NOMO-1 (cell line): ENCODE data around the gene KLHL29.

ENCODE experiments used
- DNase-seq, 2 experiments: peaks; one replicate each; lab custom pipeline; 2025; ENCODE audit not compliant: unreplicated experiment in 2 of 2; lab: John Stamatoyannopoulos, UW

The KLHL29 gene

DNA sequence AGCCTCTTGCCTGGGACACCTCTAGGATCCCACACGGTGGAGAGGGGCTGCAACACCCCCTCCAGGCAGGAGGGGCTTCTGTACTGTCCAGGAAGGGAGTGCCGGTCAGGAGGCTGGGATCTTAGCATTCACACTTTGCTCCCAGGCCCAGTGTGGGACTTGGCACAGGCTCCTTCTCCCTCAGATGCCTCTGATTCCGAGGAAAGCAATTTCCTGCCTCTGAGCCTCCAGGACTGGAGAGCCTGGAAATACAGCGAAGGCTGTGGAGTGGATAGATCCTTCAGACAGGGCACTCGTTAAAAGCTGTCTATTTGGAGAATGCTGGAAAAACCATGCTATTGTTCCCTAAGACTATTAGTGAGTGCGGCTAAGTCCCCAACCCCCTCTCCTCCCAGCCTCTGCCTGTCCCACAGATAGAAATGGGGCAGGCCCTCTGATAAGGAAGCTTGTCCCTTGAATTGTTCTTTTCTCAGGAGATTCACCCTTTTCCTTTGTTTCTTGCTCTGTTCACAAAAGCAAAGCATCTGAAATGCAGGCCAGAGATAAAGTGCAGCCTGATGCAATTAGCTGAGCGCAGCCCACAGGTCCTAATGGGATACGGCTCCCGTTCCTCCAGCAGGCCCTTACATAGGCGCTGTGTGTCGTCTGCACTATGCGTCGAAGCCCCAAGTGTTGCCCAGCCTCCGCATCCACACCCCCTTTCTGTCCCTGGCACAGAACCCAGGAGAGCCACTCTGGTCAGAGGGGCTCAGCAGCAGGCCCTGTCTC, 252.2 kb downstream of the KLHL29 start:
- no peak for DNase-seq

DNA sequence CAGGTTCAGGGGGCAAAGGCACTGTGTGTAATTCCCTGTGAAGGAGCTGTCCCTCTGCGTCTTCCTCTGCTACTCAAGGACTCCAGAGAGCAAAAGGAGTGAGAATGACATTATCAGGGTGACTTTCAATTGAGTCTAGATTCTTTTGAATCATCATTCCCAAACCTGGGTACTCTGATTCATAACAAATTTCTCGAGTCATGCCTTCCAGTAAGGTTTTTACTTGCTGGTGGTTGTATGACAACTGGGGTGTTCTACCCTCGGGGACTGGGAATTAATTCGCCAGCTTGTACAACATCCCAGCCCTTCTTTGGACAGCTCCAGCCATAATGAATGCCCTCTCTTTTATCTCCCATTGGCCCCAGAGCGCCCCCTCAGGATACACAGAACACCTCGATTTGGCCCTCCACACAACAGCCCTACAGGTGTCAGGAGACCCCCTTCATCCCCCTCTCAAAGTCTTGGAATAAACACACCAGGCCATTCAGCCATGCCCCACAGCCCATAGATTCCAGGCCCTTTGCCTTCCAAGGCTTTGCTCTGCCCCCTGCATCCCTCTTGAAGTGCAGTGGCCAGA, 254.5 kb downstream of the KLHL29 start:
- DNase-seq: no peak

DNA sequence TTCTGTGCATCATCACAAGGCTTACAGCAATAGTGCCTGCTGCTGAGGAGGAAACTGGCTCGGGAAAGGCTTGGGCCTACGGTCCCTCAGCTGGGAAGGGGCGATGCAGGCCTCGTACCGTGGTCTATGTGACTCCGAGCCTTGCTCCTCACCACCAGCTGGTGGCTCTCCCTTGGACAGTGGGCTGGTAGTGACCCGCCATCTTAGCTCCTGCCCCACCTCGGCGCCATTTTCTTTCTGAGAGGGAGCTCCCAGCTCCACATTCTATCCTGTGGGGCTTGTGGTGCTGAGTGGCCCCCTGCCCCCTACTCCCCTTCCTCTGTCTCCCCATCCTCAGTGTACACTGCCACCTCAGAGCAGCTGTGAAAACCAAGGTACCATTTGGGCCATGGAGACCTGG, 255.7 kb downstream of the KLHL29 start:
- no peak for DNase-seq

DNA sequence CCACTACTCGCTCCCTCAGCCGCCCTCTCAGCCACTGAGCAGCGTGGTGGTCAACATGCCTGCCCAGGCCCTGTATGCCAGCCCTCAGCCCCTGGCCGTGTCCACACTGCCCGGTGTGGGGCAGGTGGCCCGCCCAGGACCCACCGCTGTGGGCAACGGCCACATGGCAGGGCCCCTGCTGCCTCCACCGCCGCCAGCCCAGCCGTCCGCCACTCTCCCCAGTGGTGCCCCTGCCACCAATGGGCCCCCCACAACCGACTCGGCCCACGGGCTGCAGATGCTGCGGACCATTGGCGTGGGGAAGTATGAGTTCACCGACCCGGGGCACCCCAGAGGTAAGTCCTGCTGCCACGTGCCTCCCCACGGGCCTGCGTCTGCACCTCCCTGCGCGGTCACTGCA, 257.5 kb downstream of the KLHL29 start:
- no peak for DNase-seq

DNA sequence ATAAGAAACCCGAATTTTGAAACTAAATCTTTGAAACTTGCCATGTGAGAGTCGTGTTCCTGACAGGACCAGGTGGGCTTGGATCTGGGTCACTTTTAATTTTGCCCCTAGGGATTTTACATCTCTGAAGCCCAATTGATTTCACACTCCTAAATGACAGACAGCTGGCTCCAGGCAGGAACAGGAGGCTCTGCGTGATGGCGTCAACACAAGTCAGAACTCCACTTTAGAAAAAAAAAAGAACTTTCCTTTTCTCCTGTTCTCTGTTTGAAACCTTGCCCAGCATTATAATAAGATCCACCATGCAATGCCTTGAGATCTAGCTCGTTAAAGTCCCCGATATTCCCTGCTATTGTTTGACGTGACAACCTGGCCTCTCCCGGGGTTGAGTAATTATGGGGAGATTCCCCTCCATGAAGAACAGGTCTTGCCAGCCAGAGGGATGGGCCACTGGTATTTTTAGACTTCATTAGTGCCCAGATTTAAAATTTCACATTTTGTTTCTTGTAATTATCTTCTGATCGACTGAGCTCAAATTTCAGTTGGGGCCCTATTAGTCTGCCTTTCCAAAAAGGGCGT, 260.3 kb downstream of the KLHL29 start:
- no peak for DNase-seq

DNA sequence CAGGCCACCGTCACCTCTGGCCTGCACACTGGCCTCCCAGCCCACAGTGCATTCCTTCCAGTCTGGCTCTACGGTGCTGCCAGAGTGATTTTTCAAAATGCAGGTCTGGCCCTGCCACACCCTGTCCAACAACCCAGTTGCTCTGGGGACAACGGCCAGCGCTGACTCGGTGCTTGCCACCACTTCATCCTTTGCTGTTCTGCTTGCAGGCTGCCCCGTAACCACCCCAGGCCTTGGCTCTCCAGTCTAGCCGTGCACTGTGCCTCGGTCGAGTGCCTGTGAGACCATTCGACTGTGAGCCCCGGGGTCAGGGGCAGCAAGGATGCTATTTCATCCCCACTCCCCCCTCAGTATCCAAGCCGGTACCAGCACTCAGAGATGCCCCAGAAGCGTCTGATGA, 262.6 kb downstream of the KLHL29 start:
- no peak for DNase-seq

DNA sequence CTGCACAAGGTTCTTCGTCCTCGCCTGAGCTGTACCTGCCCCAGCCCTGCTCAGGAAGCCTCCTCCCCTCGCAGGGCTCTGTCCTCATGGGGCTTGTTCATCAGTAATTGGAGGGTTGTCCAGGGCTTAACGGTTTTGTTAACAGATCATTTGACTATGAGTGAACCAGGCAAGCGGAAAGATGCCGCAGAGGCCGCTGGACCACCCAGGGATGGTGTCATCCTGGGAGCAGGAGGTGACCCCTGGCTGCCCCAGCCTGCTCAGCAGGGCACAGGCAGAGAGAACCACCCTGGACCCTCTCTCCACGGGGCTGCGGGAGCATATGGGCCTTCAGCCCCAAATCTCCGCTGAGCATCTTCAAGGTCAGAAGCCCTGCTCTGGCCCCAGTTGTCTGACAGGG, 264.3 kb downstream of the KLHL29 start:
- no peak for DNase-seq

DNA sequence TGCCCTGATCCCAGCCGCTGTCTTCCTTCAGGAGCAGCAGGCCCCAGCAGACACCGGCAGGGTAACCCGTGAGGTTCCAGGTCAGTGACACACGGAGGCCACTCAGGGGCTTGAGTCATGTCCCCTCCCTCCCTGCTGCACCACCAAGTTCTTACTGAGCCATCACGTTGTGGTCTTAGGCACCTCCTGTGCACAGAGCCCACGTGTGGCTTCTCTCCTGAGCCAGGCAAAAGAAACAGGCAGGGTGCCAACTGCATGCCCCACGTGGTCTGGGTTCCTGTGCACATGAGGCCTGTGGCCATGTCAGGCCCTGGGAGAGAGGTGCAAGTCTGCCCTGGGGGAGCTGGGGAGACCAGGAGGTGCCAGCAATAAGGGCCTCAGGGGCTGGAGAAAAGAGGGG, 264.8 kb downstream of the KLHL29 start:
- DNase-seq: no peak

DNA sequence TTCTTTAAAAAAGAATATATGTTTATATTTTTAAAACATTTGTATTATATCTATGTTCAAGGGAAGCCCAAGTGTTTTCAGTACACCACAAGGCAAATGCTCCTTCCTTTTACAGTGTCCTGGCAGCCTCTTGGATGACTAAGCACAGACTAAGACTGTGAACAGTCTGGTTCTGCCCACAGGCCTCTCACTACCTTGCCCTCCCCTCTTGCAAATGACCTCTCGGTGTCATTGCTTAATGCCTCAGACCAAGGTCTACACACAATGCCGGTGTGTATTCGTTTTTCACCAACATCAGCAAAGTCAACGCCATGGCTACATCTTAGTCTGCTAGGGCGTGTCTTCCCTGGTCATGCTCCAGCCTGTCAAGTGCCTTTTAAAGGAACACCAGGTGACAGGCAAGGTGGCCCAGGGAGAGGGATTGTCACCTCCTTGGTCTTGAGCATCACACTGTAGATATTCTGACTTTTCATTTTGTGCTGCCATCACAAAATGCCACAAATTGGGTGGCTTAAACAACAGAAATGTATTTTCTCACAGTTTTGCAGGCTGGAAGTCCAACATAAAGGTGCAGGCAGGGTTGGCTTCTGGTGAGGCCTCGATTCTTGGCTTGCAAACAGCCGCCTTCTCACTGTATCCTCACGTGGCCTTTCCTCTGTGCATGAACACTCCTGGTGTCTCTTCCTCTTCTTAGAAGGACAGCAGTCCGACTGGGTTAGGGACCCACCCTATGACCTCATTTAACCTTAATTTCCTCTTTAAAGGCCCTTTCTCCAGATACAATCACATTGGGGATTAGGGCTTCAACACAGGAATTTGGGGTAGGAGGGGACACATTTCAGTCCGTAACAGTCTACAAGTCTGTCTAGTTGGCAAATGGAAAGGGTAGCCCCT, 266.5 kb downstream of the KLHL29 start:
- DNase-seq: no peak

DNA sequence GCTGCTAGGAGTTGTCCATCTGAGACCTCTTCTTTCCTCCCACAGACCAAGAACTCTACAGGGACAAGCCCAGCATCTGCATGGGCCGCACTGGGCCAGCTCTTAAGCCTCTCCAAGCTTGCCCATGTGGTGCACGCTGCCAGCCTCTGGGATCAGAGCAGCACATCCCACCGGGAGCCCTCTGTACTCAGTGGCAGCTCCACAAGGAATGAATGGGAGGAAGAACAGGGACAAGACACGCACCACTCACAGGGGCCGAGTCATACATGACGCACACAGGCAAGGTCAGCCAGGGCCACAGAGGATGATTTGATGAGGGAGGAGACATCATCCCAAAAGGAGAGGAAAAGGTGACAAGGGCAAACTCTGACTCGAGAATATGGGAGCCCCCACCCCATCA, 268.3 kb downstream of the KLHL29 start:
- no peak for DNase-seq

DNA sequence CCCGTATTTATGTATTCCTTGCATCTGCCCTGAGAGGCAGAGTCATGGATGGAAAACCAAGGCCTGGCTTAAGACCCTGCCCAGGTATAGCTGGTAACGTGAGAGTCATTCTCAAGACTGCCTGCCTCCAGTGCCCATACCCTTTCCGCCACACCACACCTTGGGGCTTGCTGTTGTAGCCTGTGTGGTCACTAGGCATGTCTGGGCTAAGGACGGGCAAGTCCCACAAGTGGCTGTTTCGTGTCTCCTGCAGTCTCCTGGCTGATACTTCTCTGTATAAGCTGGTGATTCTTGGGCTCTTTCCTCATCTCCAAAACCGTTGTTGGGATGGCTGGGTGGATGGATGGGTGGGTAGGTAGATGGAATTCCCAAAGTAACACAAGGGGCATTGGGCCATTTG, 269.8 kb downstream of the KLHL29 start:
- no peak for DNase-seq

DNA sequence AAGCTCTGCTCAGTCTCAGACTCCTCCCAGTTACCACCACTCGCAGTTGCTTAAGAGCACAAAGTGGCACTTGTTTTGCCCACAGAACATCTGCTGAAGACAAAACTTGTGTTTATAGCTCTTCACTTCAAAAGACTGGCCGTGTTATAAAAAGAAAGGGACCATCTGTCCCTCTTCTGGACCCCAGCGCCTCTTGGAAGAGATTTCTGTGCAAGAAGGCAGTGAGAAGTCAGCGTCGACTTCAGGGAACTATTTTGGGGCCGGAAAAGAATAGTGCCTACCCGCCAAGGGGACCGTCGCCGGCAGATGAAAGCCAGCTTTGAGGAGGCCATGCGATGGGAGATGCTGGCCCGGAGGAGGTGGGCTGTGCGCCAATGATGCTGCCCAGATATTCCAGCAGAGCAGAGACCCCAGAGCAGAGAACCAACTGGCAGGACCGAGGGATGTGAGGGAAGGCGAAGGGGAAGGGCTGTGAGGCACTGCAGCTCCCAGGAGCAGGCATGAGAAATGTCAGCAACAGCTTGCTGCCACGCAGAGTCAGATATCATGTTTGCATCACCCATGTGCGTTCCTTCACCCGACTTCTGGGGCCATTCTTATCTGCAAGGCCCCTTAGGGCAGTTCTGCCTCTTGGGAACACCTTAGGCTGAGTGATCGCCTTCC, 271.1 kb downstream of the KLHL29 start:
- DNase-seq: no peak

DNA sequence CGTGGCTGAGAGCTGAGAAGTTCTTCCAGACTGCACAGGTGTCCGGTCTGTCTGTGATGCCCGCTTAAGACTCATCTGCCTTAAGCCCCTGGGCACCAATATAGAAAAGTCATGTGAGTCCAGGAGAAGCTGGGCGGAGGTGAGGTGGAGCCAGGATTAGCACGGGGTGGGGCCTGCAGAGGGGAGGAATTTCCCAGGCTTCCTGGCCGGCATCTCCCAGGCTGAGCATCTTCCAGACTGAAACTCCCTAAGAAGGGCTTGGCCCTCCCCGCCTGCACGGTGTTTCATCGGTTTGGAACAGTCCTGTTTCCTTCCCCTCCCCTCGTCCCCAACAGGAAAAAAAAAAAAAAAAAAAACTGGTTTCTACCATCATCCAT, 271.6 kb downstream of the KLHL29 start:
- DNase-seq: no peak

DNA sequence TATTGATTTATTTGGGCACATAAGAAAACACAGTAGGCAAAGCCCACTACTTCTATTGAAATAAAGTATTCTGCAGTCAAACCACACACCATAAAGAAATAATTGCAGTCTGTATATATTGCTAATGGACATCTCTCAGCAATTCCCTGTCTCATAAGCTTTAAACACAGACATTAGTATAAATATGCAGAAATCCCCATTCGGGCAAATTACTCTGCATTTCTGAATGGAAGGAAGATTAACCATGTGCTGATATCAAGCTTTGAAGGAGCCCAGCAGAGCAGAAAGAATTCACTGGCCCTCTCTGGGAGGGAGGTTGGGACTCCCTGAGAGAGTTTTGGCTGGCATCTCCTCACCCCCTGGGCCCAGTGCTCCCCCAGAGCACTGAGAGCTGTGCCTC, 272.4 kb downstream of the KLHL29 start:
- no peak for DNase-seq

DNA sequence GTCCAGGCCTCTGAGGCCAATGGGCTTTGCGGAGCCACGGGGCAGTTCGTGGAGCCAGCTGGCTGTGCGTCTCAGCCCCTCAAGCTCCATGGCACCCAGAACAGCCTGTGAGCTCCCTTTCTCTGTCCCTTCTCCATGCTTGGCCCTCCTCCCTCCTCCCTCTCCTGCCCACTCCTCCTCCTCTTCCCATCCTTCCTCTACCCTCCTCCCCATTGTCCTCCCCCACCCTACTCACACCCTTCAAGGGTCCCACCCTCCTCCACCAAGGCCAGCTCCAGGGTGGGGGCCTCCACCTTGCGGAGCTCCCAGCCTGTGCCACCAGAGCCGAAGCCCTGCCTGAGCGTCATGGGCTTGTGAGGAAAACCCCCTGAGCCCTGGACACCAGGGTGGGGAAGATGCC, 273.0 kb downstream of the KLHL29 start:
- DNase-seq: no peak

DNA sequence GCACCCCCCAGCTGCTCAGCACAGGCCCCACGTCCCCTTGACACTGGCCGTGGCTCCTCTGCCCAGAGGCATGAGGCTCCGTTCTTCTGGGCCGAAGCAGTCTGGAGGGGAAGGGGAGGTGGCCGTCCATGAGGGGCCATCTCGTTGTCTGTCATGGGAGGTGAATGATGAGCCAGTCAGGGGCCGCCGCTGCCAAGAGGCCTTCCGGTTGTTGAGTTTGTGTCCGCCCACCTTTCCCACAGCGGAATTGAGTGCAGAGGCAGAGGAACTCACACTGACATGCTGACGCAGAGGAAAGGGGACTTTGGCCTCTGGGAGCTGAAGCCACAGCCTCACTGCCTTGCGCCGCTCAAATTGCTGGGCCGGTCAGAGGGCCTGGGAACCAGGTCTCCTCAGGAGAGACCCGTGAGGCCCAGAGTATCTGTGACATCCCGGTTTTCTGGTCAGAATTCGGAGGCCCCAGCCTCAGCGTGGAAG, 273.5 kb downstream of the KLHL29 start:
- no peak for DNase-seq

DNA sequence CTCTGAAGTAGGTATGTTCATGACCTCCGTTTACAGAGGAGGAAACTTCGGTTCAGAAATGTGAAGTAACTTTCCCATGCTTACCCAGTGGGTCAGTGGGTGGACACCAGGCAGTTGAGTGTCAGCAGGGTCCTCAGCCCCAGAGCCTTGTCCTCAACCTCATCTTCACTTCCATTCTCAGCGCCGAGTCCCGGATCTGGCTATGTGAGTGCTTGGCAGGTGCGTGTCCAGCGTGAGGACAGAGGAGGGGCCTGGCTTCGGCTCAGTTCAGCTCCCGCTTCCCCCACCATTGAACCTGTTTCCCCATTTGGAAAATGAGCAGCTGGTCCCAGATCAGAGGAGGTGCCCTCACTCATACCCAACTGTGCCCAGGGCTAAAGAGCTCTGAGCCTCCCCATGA, 274.3 kb downstream of the KLHL29 start:
- DNase-seq: no peak

DNA sequence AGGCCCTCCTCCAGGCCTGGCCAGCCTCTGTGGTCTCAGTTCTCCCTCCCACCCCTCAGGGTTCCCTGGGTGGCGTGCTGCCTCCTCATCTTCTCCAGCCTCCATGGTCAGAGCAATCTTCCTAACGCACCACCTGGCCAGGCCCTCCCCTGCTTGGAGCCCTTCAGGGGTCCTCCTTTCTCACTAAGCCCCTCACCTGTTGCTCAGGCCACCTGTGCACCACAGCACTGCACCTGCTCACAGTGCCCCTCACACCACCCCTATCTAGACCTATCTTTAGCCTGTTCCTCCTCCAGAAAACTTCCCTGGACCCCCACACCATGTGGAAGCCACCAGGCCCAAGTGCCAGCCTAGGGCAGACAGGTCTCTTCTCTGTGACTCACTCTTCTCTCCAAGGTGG, 274.8 kb downstream of the KLHL29 start:
- DNase-seq: no peak

DNA sequence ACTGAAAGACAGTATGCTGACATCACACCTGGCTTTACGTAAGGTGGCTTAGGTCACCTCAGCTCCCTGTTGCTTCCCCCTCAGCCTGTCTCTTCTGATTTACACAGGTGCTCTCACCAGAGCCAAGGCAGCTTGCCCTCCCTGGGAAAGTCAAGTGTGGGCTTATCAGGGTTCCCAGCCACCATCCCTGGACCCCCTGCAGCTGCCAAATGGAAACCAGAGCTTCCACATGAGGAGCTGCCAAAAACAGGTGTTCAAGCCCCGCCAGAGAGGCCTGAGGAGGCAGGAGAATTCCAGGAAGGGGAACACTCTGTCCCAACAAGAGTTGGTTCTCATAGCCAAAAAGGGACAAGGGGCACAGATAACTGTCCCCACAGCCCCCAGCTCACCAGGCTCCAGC, 275.3 kb downstream of the KLHL29 start:
- DNase-seq: no peak

DNA sequence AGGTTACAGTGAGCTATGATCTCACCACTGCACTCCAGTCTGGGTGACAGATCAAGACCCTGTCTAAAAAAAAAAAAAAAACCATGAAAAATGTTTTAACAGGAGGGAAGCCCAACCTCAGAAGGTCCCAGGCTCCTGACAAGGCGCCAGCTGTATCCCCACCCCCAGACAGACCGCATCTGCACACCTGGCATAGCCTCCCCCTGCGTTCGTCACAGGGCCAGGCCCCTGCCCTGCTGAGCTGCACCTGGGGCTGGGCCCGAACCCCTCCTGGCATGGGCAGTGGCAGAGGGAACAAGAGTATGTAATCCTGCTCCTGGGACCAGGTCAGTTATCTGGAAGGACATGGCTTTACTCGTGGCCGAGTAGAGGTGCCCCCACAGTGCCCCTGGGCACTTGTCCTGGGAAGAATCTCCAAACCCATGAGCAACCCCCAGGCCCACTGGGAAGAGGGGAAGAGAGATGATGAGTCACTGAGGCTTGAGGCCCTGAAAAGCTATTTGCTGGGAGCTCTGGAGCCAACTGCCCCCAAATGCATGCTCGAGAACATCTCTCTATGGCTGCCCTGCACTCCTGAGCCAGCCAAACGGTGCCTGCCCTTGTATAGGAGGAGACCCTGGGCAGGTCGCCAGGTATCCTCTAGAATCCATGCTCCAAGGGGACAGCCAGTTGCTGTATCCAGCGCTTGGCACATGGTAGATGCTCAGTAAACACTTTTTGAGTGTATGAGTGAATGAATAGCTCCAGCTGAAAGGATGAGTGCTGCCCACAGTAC, 276.5 kb downstream of the KLHL29 start:
- no peak for DNase-seq
